GM10248 (cell line): ENCODE results near the gene OFD1.

ENCODE experiments used
- CTCF ChIA-PET: fragments of 300-600 bp; sonication (Branson Sonifier 250); formaldehyde crosslinking; extraction: SDS; loops from one replicate; lab custom pipeline; 2021; ENCODE audit warnings: antibody characterized with exemption; lab: Yijun Ruan, JAX
- POLR2A ChIA-PET: fragments of 350-650 bp; sonication (Branson Sonifier 250); formaldehyde crosslinking; extraction: SDS; loops from one replicate; lab custom pipeline; 2020; ENCODE audit warnings: antibody characterized with exemption; lab: Yijun Ruan, JAX
- DNase-seq: peaks from one replicate; pipeline ENCODE4 v3.0.0; 2012; ENCODE audit errors: extremely low spot score
- TF ChIP-seq, protein P1 (sequence below): IDR thresholded peaks from 2 replicates; pipeline ENCODE4 v1.5.1; 2012; ENCODE audit warnings: mild to moderate bottlenecking, low read depth; ENCODE audit errors: extremely low read depth, missing control alignments, control extremely low read depth

The OFD1 gene

DNA sequence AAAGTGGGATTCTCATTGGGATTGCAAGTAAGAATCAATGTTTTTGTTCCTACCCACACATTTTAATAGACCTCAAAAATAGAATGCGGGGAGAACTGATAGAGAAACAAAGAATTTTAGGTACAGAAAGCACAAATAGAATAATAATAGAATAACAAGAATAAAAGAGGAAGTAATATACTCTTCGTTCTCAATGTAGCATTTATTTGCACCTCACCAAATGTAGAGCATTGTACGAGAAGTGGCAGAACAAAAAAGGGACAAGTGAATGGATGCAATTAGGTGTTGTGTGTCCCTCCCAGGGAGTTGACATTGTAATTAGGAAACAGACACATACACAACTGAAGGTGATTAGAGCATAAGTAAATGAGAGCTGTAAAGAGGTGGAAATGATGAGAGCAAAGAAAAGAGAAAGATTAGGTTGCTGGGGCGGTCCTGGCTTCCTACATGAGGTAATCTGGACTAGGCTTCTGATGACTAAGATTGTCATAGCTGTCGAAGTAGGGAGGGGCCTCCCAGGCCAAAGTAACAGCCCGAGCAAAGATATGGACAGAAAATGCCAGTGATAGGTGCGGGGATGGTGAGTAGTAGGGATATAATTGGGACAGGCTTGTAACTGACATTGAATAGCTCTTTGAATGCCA, 35.2 kb upstream of the OFD1 start:
- TF ChIP-seq, protein P1, sequence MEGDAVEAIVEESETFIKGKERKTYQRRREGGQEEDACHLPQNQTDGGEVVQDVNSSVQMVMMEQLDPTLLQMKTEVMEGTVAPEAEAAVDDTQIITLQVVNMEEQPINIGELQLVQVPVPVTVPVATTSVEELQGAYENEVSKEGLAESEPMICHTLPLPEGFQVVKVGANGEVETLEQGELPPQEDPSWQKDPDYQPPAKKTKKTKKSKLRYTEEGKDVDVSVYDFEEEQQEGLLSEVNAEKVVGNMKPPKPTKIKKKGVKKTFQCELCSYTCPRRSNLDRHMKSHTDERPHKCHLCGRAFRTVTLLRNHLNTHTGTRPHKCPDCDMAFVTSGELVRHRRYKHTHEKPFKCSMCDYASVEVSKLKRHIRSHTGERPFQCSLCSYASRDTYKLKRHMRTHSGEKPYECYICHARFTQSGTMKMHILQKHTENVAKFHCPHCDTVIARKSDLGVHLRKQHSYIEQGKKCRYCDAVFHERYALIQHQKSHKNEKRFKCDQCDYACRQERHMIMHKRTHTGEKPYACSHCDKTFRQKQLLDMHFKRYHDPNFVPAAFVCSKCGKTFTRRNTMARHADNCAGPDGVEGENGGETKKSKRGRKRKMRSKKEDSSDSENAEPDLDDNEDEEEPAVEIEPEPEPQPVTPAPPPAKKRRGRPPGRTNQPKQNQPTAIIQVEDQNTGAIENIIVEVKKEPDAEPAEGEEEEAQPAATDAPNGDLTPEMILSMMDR = no peak
- POLR2A ChIA-PET = interaction anchor here (0.9 kb wide), 1 partner anchor 36 kb away, joined by 3 read pairs; the partner anchor contains the start of genes OFD1 and TRAPPC2
- CTCF ChIA-PET = interaction anchor here (1.1 to 1.9 kb wide), 3 partner anchors 26 to 50 kb away, joined by 3 to 4 read pairs (median 3); no protein-coding TSS in a partner anchor
- peak; percentile 48 for DNase-seq

DNA sequence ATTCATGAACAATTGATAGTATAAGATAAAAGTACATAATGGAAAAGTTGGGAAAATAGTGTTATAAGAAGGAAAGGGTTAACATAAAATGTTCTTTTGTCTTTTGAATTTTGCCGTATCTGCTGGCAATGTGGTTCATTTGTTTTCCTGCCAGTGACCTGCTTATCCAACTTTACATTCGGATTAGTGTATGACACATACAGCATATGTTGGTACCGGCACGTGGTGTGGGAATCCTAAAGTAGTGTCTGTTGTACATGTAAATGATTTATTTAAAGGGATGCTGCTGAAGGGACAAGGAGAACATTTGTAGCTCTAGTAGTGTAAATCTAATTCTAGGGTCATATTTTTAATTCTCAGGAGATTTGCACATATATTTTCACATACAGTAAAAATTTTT, 34.2 kb upstream of the OFD1 start:
- DNase-seq = no peak
- ChIA-PET POLR2A (no interaction called here), CTCF (interaction anchor here (1.1 kb wide), 1 partner anchor 38 kb away, joined by 3 read pairs; no protein-coding TSS in a partner anchor)
- TF ChIP-seq, protein P1 = no peak

DNA sequence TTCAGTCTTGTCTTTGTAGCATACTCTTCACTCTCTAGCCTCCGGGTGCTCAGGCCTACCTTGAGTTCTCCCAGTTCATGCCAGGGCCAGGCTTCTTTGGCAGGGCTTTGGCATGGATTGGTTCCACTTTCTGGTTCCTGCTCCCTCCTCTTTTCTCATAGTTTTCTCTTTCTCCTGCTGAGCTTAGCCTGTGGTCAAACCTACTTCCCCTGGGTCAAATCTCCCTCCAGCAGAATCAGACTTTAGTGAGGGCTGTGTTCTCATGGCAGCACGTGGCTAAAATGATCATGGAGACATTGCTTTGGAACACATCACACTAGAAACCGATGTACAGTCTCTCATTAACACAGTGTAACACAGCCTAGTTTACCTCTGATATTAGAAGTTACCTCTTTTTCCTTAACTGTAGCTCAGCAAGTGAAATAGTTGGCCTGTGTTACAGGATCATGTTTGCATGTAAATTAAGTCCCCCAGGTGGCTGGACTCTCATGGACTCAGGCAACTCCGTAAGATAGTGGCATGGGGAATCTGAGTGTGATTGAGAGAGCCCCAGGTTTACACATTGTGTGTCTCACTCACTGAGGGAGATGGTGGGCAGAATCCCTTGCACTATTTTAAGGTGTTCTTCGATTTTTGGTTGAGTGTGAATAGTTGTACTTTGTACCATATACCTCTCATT, 32.3 kb upstream of the OFD1 start:
- TF ChIP-seq, protein P1 = no peak
- ChIA-PET CTCF (interaction anchor here (1.4 kb wide), 1 partner anchor 43 kb away, joined by 4 read pairs; no protein-coding TSS in a partner anchor), POLR2A (interaction anchor here (1.5 kb wide), 1 partner anchor 32 kb away, joined by 3 read pairs; the partner anchor contains the start of genes OFD1 and TRAPPC2)
- no peak for DNase-seq

DNA sequence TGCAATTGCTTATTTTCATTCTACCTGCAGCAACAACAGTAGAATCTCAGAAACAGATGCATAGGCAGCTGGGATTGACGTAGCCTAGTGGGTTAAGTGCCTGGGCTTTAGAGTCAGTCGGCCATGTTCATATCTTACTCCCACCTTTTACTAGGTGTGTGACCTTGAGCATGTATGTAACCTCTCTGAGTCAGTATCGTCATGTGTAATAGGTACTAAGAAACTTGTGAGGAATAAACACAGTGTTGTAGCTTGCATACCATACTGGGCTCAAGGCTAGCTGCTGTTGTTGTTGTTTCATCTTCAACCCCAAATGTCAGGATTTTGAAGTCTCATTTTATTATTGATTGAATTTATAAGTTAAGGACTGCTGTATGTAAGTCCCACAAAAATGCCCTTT, 31.4 kb upstream of the OFD1 start:
- ChIA-PET CTCF (no interaction called here), POLR2A (interaction anchor here (0.9 kb wide), 1 partner anchor 34 kb away, joined by 3 read pairs; no protein-coding TSS in a partner anchor)
- no peak for DNase-seq
- TF ChIP-seq, protein P1 = no peak

DNA sequence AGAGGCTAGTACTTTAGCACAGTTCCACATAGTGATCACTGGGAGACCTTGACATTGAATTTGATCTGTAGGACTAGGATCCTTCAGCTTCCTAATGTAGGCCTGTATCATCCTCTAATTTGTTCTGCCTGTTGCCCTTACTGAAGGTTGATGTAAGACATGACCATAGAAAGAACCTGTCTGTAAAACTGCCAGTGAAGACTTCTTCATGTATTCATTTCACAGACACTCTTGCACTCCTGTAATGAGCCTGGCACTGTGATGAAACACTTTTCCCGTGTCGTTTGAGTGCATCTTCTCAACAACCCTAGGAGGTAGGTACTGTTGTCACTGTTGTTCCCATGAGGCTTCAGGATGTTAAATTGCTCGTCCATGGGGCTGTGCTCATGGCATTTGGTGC, 31.0 kb upstream of the OFD1 start:
- ChIA-PET POLR2A (interaction anchor here (0.9 kb wide), 1 partner anchor 34 kb away, joined by 3 read pairs; no protein-coding TSS in a partner anchor), CTCF (no interaction called here)
- no peak for DNase-seq
- TF ChIP-seq, protein P1 = no peak

DNA sequence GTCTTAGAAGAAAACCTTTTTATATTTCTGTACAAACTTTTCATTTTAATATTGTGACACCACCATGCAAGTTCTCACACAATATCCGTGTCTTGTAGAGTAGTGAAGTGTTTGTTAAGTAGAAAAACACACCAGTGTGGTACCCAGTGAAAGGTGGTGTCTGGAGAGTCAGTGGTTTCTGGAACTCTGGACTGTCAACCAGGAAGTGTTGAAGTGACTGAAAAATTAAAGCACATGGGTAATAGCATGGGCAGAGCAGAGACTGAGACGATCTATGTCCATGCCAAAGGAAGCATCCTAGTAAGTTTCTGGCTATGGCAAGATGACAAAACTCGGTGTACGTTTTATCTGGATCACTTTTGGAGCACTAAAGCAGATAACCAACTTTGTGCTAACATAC, 23.4 kb upstream of the OFD1 start:
- DNase-seq = no peak
- ChIA-PET CTCF (no interaction called here), POLR2A (no interaction called here)
- TF ChIP-seq, protein P1 = no peak
